Osteoblast (primary cell): ENCODE measurements around the gene COPG2. TPM values are rescaled to one million over a fixed set of nuclear protein-coding genes. Genes with fewer than 3 reads are reported as not detected.
"Not testable (repeated sequence)": the region's sequence is repeated elsewhere in the genome, so short reads cannot be mapped to it uniquely, and the experiment has no call there.

Source experiments
- DNase-seq: peaks from one replicate; pipeline ENCODE4 v3.0.0; 2011; ENCODE audit warnings: low spot score, mixed read lengths; ENCODE audit not compliant: insufficient read length; ENCODE audit errors: missing footprints
- H2AFZ ChIP-seq: 2 replicates; pipeline ENCODE4 v1.6.0; 2011; ENCODE audit warnings: mild to moderate bottlenecking, low read length
- H3K27ac ChIP-seq: 2 replicates; pipeline ENCODE4 v1.5.1; 2011; ENCODE audit warnings: mild to moderate bottlenecking, low read depth, low read length, moderate library complexity
- H3K27me3 ChIP-seq: 2 replicates; pipeline ENCODE4 v1.6.0; 2012; ENCODE audit warnings: mild to moderate bottlenecking, control low read depth, inconsistent platforms, low read length, moderate library complexity; ENCODE audit not compliant: insufficient read depth
- H3K36me3 ChIP-seq: 2 replicates; pipeline ENCODE4 v1.5.1; 2011; ENCODE audit warnings: mild to moderate bottlenecking, low read length, control low read depth, moderate library complexity; ENCODE audit not compliant: insufficient read depth
- H3K4me1 ChIP-seq: 2 replicates; pipeline ENCODE4 v1.5.1; 2011; ENCODE audit warnings: mild to moderate bottlenecking, low read length, control low read depth, moderate library complexity; ENCODE audit not compliant: insufficient read depth
- H3K4me2 ChIP-seq: 2 replicates; pipeline ENCODE4 v1.6.0; 2011; ENCODE audit warnings: mild to moderate bottlenecking, low read length; ENCODE audit not compliant: insufficient read depth
- H3K4me3 ChIP-seq: fragments of 200-600 bp; sonication (generic); 3 replicates; pipeline ENCODE4 v1.5.1; 2012; ENCODE audit warnings: mild to moderate bottlenecking, low read length, inconsistent platforms; ENCODE audit not compliant: insufficient read depth
- H3K79me2 ChIP-seq: 2 replicates; pipeline ENCODE4 v1.6.0; 2012; ENCODE audit warnings: mild to moderate bottlenecking, low read length, control low read depth, inconsistent platforms; ENCODE audit not compliant: insufficient read depth
- H3K9me3 ChIP-seq: 2 replicates; pipeline ENCODE4 v1.5.1; 2011; ENCODE audit warnings: low read depth, low read length, control low read depth
- H4K20me1 ChIP-seq: 2 replicates; pipeline ENCODE4 v1.6.0; 2012; ENCODE audit warnings: mild to moderate bottlenecking, low read length, control low read depth; ENCODE audit not compliant: insufficient read depth
- total RNA-seq: library from RNA; depleted of rRNA; stranded (reverse); fragments of >200 nt; gene quantifications from 2 replicates; pipeline ENCODE4 v1.2.3, GENCODE V29; 2012
- TF ChIP-seq, protein P1 (sequence below): IDR thresholded peaks from 2 replicates; pipeline ENCODE4 v1.5.1; 2011; ENCODE audit warnings: mild to moderate bottlenecking, low read depth, low read length, moderate library complexity; ENCODE audit errors: extremely low read depth

Gene COPG2
- total RNA-seq, 1 donor = 59.7 TPM

DNA sequence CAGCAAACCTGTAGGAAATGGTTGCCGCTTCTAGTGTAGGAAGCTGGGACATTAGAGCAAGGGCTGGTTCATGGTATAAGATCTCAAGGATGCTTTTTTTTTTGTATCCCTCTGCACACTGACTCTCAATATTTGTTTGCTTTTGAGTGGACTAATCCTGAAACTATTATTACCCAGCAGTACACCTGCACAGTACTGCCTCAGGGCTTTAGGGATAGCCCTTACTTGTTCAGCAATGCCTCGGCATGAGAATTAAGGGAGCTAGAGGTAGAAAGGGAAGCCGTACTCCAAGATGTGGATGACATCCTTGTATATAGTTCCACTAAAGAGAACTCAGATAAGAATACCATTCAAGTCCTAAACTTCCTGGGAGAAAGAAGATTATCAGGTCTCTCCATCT is 70.5 kb downstream of the COPG2 start:
- Histone ChIP-seq H4K20me1 (no peaks in the 10 kb centered on the region), H3K4me3 (no peak overlapping the region)

DNA sequence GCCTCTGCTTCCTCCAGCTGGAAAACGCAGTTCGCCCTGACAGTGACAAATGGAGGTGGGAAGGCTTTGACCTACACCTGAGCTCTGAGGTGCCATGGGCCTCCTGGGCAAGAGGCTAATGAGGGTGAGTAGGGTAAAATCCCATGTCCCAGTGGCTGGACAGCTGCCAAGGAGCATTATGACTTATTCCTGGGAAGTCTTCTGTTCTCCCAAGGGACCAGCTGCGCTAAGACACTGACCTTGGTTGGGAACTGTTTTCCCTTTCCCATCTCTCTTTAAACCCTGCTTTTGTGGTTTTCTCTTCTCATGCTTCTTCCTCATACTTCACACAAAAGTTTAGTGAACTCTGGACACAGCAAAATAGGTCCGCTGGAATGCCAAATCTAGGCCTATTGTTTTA is 72.6 kb downstream of the COPG2 start:
- Histone ChIP-seq H3K36me3 (no peaks in the 10 kb centered on the region), H3K4me3 (no peak overlapping the region), H3K4me2 (no peak overlapping the region), H3K9me3 (no peaks in the 10 kb centered on the region), H3K27me3 (no peaks in the 10 kb centered on the region), H4K20me1 (no peaks in the 10 kb centered on the region), H3K79me2 (no peaks in the 10 kb centered on the region), H3K27ac (no peak overlapping the region), H3K4me1 (peaks cover 3% of the 10 kb centered on the region), H2AFZ (no peak overlapping the region)
- TF ChIP-seq, protein P1, sequence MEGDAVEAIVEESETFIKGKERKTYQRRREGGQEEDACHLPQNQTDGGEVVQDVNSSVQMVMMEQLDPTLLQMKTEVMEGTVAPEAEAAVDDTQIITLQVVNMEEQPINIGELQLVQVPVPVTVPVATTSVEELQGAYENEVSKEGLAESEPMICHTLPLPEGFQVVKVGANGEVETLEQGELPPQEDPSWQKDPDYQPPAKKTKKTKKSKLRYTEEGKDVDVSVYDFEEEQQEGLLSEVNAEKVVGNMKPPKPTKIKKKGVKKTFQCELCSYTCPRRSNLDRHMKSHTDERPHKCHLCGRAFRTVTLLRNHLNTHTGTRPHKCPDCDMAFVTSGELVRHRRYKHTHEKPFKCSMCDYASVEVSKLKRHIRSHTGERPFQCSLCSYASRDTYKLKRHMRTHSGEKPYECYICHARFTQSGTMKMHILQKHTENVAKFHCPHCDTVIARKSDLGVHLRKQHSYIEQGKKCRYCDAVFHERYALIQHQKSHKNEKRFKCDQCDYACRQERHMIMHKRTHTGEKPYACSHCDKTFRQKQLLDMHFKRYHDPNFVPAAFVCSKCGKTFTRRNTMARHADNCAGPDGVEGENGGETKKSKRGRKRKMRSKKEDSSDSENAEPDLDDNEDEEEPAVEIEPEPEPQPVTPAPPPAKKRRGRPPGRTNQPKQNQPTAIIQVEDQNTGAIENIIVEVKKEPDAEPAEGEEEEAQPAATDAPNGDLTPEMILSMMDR = no peak
- peak; percentile 41 for DNase-seq

More for the DNA sequence above, 70.5 kb downstream of the COPG2 start:
- Histone ChIP-seq H3K9me3 (no peaks in the 10 kb centered on the region), H3K27ac (no peak overlapping the region), H3K4me2 (no peak overlapping the region), H3K4me1 (peaks cover 3% of the 10 kb centered on the region), H2AFZ (no peak overlapping the region), H3K79me2 (no peaks in the 10 kb centered on the region), H3K36me3 (no peaks in the 10 kb centered on the region), H3K27me3 (no peaks in the 10 kb centered on the region)
- DNase-seq = no peak
- TF ChIP-seq, protein P1 = no peak

DNA sequence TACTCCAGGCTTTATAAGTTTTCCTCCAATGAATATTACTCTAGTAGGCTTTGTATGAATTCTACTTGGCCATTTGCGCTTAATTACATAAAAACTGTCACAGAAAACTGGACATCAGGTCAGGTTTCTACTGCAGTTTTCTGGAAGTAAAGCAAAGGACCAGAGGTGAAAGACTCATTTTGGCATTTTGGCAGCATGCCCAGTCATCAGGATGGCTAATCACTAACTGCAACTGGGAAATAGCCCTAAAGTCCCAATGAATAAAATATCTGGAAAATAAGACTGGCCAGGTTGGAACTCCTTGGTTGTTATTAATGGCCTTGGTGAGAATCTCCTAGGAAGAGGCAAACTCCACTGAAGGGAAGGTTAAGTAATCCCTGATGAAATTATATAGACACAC is 75.5 kb downstream of the COPG2 start:
- H4K20me1 ChIP-seq = no peaks in the 10 kb centered on the region
- no peak overlapping the region for H3K4me3 ChIP-seq
- no peak overlapping the region for H3K4me2 ChIP-seq
- H3K79me2 ChIP-seq = no peaks in the 10 kb centered on the region
- DNase-seq = peak; percentile 13
- no peak overlapping the region for H2AFZ ChIP-seq
- no peaks in the 10 kb centered on the region for H3K9me3 ChIP-seq
- H3K27me3 ChIP-seq = no peaks in the 10 kb centered on the region
- H3K4me1 ChIP-seq = peaks cover 3% of the 10 kb centered on the region
- TF ChIP-seq, protein P1 = no peak
- H3K27ac ChIP-seq = no peak overlapping the region
- H3K36me3 ChIP-seq = no peaks in the 10 kb centered on the region

DNA sequence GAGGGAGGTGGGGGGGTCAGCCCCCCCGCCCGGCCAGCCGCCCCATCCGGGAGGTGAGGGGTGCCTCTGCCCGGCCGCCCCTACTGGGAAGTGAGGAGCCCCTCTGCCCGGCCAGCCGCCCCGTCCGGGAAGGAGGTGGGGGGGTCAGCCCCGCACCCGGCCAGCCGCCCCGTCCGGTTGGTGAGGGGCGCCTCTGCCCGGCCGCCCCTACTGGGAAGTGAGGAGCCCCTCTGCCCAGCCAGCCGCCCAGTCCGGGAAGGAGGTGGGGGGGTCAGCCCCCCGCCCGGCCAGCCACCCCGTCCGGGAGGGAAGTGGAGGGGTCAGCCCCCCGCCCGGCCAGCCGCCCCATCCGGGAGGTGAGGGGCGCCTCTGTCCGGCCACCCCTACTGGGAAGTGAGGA is 77.1 kb downstream of the COPG2 start:
- H3K27me3 ChIP-seq, H2AFZ ChIP-seq, H3K79me2 ChIP-seq, H3K27ac ChIP-seq, H3K4me3 ChIP-seq, DNase-seq, H3K4me2 ChIP-seq, H3K4me1 ChIP-seq, H3K36me3 ChIP-seq, H4K20me1 ChIP-seq, H3K9me3 ChIP-seq: not testable (repeated sequence)

DNA sequence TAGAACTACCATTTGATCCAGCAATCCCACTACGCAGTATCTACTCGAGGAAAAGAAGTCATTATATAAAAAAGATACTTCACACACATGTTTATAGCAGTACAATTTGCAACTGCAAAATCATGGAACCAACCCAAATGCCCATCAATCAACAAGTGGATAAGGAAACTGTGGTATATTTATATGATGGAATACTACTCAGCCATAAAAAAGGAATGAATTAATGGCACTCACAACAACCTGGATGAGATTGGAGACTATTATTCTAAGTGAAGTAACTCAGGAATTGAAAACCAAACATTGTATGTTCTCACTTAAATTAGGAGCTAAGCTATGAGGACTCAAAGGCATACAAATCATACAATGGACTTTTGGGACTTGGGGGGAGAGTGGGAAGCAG is 82.6 kb downstream of the COPG2 start:
- not testable (repeated sequence) for H3K79me2 ChIP-seq, H4K20me1 ChIP-seq, H3K9me3 ChIP-seq, H3K36me3 ChIP-seq, H3K27me3 ChIP-seq, H2AFZ ChIP-seq, H3K4me3 ChIP-seq, H3K4me1 ChIP-seq, H3K27ac ChIP-seq, H3K4me2 ChIP-seq, DNase-seq

DNA sequence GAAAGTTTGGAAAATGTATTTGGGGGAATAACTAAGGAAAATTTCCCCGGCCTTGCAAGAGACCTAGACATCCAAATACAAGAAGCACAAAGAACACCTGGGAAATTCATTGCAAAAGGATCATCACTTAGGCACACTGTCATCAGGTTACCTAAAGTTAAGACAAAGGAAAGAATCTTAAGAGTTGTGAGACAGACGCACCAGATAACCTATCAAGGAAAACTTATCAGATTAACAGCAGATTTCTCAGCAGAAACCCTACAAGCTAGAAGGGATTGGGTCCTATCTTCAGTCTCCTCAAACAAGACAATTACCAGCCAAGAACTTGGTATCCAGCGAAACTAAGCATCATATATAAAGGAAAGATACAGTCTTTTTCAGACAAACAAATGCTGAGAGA is 93.4 kb downstream of the COPG2 start:
- not testable (repeated sequence) for H3K27me3 ChIP-seq, H2AFZ ChIP-seq, DNase-seq, H4K20me1 ChIP-seq, H3K27ac ChIP-seq, H3K4me2 ChIP-seq, H3K36me3 ChIP-seq, H3K4me3 ChIP-seq, H3K4me1 ChIP-seq, H3K79me2 ChIP-seq, H3K9me3 ChIP-seq

DNA sequence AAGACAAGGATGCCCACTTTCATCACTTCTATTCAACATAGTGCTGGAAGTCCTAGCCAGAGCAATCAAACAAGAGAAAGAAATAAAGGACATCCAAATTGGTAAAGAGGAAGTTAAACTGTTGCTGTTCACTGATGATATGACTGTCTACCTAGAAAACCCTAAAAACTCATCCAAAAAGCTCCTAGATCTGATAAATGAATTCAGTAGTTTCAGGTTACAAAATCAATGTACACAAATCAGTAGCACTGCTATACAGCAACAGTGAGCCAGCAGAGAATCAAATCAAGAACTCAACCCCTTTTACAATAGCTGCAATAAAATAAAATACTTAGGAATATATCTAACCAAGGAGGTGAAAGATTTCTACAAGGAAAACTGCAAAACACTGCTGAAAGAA is 98.4 kb downstream of the COPG2 start:
- H3K27ac ChIP-seq, H3K9me3 ChIP-seq, DNase-seq, H2AFZ ChIP-seq, H3K36me3 ChIP-seq, H3K4me3 ChIP-seq, H4K20me1 ChIP-seq, H3K79me2 ChIP-seq, H3K4me1 ChIP-seq, H3K4me2 ChIP-seq, H3K27me3 ChIP-seq: not testable (repeated sequence)
